SJCRH30 (cell line): Measurements from ENCODE around the gene LCP2. TPM values are rescaled to one million over a fixed set of nuclear protein-coding genes. Genes with fewer than 3 reads are reported as not detected.
"Not testable (repeated sequence)": the region's sequence is repeated elsewhere in the genome, so short reads cannot be mapped to it uniquely, and the experiment has no call there.

ENCODE experiments used
- DNase-seq, 2 experiments: peaks; one replicate each; pipeline ENCODE4 v3.0.0-alpha.2; 2015 to 2020
- H3K27ac ChIP-seq: fragments of 250-450 bp; sonication (Bioruptor Pico); 2 replicates; pipeline ENCODE4 v1.5.1; 2020; ENCODE audit warnings: mild to moderate bottlenecking, moderate library complexity
- H3K27me3 ChIP-seq: fragments of 250-450 bp; sonication (Bioruptor Pico); 2 replicates; pipeline ENCODE4 v1.5.1; 2020; ENCODE audit warnings: mild to moderate bottlenecking, moderate library complexity
- H3K36me3 ChIP-seq: fragments of 250-450 bp; sonication (Bioruptor Pico); 2 replicates; pipeline ENCODE4 v1.5.1; 2020; ENCODE audit warnings: mild to moderate bottlenecking, moderate library complexity
- H3K4me1 ChIP-seq: fragments of 250-450 bp; sonication (Bioruptor Pico); 2 replicates; pipeline ENCODE4 v1.5.1; 2020; ENCODE audit warnings: mild to moderate bottlenecking, moderate library complexity
- H3K4me3 ChIP-seq: fragments of 250-450 bp; sonication (Bioruptor Pico); 2 replicates; pipeline ENCODE4 v1.5.1; 2020; ENCODE audit warnings: mild to moderate bottlenecking, moderate library complexity
- H3K9me3 ChIP-seq: fragments of 250-450 bp; sonication (Bioruptor Pico); replicated peaks from 2 replicates; pipeline ENCODE4 v1.5.1; 2020; ENCODE audit warnings: mild to moderate bottlenecking, moderate library complexity
- total RNA-seq: library from RNA; depleted of rRNA; stranded (reverse); fragments of >200 nt; shearing (Covaris generic); gene quantifications from 2 replicates; pipeline ENCODE4 v1.2.3, GENCODE V29; 2014

The LCP2 gene
- total RNA-seq, 1 experiment from 2014 or later, result not detected

- no peaks in the 10 kb centered on the region for H3K9me3 ChIP-seq
- no peaks in the 10 kb centered on the region for H3K4me1 ChIP-seq
- H3K27ac ChIP-seq, result no peak overlapping the region
- no peaks in the 10 kb centered on the region for H3K36me3 ChIP-seq
- H3K4me3 ChIP-seq, result no peak overlapping the region
- H3K27me3 ChIP-seq, result no peaks in the 10 kb centered on the region; the same call in 1 of the 2 replicates
- no peak for DNase-seq
Observed at GRCh38 chr5:170246126-170246870, 51.3 kb downstream of the LCP2 start.

DNA sequence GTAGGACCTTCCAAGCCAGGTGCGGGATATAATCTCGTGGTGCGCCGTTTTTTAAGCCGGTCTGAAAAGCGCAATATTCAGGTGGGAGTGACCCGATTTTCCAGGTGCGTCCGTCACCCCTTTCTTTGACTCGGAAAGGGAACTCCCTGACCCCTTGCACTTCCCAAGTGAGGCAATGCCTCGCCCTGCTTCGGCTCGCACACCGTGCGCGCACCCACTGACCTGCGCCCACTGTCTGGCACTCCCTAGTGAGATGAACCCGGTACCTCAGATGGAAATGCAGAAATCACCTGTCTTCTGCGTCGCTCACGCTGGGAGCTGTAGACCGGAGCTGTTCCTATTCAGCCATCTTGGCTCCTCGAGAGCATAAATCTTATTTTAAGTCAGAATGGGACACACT is 52.1 kb downstream of the LCP2 start:
- not testable (repeated sequence) for H3K36me3 ChIP-seq, H3K4me1 ChIP-seq, H3K9me3 ChIP-seq, H3K27me3 ChIP-seq, H3K4me3 ChIP-seq, H3K27ac ChIP-seq, DNase-seq

DNA sequence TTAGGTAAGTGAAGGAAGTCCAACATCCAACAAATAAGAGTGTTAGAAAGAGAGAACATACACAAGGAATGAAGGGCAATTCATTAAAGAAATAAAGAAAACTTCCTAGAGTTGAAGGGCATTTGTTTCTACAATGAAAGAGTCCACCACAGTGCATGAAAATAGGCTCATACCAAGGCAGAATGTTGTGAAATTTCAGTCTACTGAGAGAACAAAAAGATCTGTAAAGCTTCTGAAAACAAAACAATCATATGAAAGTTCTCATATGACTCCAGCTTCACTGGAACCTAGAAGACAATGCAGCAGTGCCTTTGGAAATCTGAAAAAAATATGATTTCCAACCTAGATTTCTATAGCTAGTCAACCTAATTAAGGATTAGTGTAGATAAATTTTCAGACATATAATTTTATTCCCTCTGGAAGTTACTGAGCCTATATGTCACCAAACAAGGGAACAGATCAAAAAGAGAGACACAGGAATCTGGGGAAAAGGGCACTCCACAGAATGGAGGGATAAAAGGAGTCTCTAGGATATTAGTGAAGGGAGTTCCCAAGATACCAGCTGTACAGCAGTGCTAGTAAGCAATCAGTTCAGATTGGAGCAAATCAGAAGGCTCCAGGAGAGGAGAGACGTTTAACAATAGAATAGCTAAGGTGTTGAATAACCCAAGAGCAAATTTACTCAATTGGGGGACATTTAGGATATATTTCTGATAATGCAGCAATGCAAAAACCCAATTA is 59.0 kb downstream of the LCP2 start:
- Histone ChIP-seq H3K27ac (no peak overlapping the region), H3K4me3 (no peak overlapping the region), H3K9me3 (no peaks in the 10 kb centered on the region), H3K36me3 (no peaks in the 10 kb centered on the region), H3K27me3 (no peaks in the 10 kb centered on the region; the same call in none of the 2 replicates), H3K4me1 (no peaks in the 10 kb centered on the region)
- DNase-seq, result no peak

- no peaks in the 10 kb centered on the region for H3K36me3 ChIP-seq
- no peaks in the 10 kb centered on the region for H3K4me1 ChIP-seq
- DNase-seq, result no peak
- H3K27ac ChIP-seq, result no peak overlapping the region
- no peaks in the 10 kb centered on the region; the same call in none of the 2 replicates for H3K27me3 ChIP-seq
- no peak overlapping the region for H3K4me3 ChIP-seq
- no peaks in the 10 kb centered on the region for H3K9me3 ChIP-seq
Observed at GRCh38 chr5:170235876-170236864, 61.4 kb downstream of the LCP2 start.

- Histone ChIP-seq H3K4me3 (no peak overlapping the region), H3K27ac (no peak overlapping the region), H3K27me3 (no peaks in the 10 kb centered on the region; the same call in none of the 2 replicates), H3K9me3 (no peaks in the 10 kb centered on the region), H3K36me3 (no peaks in the 10 kb centered on the region), H3K4me1 (no peaks in the 10 kb centered on the region)
- DNase-seq, result no peak
Observed at GRCh38 chr5:170233358-170233892, 64.2 kb downstream of the LCP2 start.

DNA sequence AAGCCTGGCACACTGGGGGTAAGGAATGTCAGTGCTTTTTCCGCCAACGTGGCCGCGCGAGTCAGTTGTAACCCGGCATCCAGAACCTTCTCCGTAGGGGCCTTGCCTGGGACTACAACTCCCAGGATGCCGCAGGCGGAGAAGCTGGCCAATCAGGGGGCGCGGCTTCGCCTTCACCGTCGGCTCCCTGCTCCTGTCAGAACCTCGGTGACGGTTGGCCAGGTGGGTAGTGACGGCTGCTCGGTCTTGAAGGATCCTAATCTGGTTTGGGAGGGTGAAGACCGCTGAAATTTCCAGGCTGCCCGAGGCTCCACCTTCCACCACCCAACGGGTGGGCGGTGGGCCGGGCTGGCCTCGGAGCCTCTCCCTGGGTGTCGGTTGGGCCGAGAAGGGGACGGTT is 64.8 kb downstream of the LCP2 start, which contains the start of gene C5orf58:
TSS of gene C5orf58 (plus strand) at position 200 of the 400 bp plus-strand sequence. CDS start 1,992 bp downstream, outside the sequence.
- Histone ChIP-seq H3K27ac (no peak within 1 kb of the TSS), H3K27me3 (no peaks in the 10 kb centered on the region; the same call in none of the 2 replicates), H3K4me3 (no peak within 1 kb of the TSS), H3K36me3 (no peaks in the 10 kb centered on the region), H3K9me3 (no peaks in the 10 kb centered on the region), H3K4me1 (no peaks in the 10 kb centered on the region)
- no peak for DNase-seq

DNA sequence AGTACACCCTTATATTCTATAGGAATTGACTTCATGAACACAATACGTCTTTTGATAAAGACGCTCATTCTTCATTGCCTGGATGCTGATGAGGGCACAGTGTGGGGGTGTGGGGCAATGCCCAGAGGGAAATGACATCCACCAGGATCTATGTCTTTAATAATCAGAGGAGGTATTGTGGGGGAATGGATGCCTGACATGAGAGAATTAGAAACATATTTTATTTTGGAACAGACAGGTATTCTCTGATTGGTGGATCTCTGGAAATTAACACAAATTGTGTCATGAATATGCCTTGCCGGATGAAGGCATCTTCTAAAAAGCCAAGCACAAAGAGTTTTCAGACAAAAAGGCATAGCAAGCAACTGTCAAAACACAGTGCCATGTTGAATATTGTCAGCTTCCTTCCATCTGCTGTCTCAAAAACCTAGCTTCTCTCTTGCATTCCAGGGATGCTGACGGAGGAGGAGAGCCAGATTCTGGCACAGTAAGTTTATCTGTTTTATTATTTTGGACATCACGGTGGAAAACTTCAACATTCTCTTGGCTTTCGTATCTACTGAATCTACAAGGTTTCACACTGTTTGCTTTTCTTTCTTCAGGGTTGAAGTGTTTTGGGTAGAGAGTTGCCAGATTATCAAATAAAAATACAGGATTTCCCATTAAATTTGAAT is 68.7 kb downstream of the LCP2 start:
- DNase-seq, result no peak
- Histone ChIP-seq H3K36me3 (no peaks in the 10 kb centered on the region), H3K9me3 (no peaks in the 10 kb centered on the region), H3K27ac (no peak overlapping the region), H3K27me3 (peaks cover 5% of the 10 kb centered on the region), H3K4me3 (no peak overlapping the region), H3K4me1 (no peaks in the 10 kb centered on the region)

DNA sequence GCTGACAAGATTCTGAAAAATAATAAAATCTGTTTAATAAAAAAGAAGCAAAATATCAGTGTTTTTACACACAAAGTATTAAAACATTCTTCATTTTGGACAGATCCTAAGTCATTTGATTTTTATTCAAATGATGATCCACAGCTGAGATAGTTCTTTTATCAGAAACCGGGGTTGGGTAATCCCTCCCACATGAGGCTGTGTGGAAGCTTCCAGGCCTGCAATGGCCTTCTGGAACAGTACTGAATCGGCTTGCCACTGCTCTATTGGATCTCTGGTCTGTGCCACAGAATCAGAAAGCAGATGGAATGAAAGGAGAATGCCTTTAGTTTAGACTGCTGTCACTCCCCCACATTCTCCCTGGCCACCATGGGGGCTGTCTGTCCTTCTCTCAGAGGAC is 70.9 kb downstream of the LCP2 start:
- H3K9me3 ChIP-seq, result no peaks in the 10 kb centered on the region
- no peak overlapping the region for H3K4me3 ChIP-seq
- DNase-seq, result no peak
- H3K27me3 ChIP-seq, result peaks cover 5% of the 10 kb centered on the region
- H3K4me1 ChIP-seq, result no peaks in the 10 kb centered on the region
- no peak overlapping the region for H3K27ac ChIP-seq
- no peaks in the 10 kb centered on the region for H3K36me3 ChIP-seq

GRCh38 chr5:170226129-170226615 is 71.4 kb downstream of the LCP2 start:
- Histone ChIP-seq H3K27ac (no peak overlapping the region), H3K9me3 (no peaks in the 10 kb centered on the region), H3K4me3 (no peak overlapping the region)

DNA sequence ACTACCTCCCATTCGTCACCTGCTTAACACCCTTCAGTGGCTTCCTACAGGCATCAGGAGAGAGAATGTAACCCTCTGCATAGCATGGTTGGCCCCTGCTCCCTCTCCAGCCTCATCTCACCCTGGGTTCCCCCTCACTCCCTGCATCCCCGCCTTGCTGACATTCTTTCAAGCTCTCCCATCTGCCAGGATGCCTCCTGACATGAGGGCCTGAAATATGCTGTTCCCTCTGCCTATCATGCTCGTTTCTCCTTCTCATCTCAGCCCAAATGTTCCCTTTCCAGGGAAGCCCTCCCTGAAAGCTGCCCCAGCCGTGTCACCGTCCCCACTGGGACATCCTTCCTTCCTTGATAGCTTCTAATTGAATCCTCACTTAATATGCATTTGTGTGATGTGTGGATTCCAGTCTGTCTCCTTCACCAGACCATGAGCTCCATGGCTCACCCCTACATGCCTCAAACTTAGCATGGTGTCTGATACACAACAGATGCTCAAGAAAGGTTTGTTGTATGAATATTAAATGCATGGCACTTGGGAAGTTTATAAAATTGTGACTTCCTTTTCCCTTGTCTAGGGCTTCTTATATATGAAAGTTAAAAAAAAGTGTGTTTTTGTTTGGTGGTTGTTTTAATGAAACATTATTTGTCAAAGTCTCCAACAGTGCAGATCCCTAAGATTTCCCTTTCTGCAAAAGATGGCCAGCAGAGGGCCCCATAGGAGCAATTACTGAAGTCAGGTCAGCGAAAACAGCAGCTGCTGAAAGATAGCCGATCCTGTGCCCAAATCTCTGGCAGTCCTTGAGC is 72.0 kb downstream of the LCP2 start:
- Histone ChIP-seq H3K36me3 (no peaks in the 10 kb centered on the region), H3K27ac (no peak overlapping the region), H3K4me3 (no peak overlapping the region), H3K9me3 (no peaks in the 10 kb centered on the region), H3K27me3 (peaks cover 5% of the 10 kb centered on the region), H3K4me1 (no peaks in the 10 kb centered on the region)
- DNase-seq, result peak; percentile 57 to 75

More at GRCh38 chr5:170226129-170226615, 71.4 kb downstream of the LCP2 start:
- DNase-seq, result no peak
- Histone ChIP-seq H3K4me1 (no peaks in the 10 kb centered on the region), H3K27me3 (peaks cover 5% of the 10 kb centered on the region), H3K36me3 (no peaks in the 10 kb centered on the region)

- H3K27me3 ChIP-seq, result peaks cover 5% of the 10 kb centered on the region; the same call in 1 of the 2 replicates
- no peak overlapping the region for H3K4me3 ChIP-seq
- no peak for DNase-seq
- no peaks in the 10 kb centered on the region for H3K4me1 ChIP-seq
- no peaks in the 10 kb centered on the region for H3K36me3 ChIP-seq
- no peak overlapping the region for H3K27ac ChIP-seq
- H3K9me3 ChIP-seq, result no peaks in the 10 kb centered on the region
Observed at GRCh38 chr5:170223906-170224305, 73.7 kb downstream of the LCP2 start.

DNA sequence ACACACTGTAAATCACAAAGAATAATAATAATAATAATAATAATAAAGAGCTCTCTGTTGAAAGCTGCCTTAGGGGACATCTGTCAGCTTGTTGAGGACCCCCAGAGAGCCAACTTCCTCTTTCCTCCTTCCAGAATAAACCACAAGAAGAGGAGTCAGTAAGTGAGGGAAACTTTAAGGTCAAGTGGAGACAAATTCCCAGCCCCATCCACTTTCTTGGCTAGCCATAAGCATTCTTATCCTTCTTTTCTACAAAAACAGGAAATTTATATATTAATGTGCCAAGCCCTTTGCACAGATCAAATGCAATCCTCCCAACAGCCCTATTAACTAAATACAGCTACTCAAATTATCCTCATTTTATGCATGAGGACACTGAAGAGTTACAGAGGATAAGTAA is 74.2 kb downstream of the LCP2 start:
- Histone ChIP-seq H3K4me1 (no peaks in the 10 kb centered on the region), H3K36me3 (no peaks in the 10 kb centered on the region), H3K9me3 (no peaks in the 10 kb centered on the region), H3K27me3 (peaks cover 5% of the 10 kb centered on the region; the same call in 1 of the 2 replicates), H3K27ac (no peak overlapping the region), H3K4me3 (no peak overlapping the region)
- DNase-seq, result no peak

- Histone ChIP-seq H3K4me1 (no peaks in the 10 kb centered on the region), H3K27ac (no peak overlapping the region), H3K36me3 (no peaks in the 10 kb centered on the region), H3K4me3 (no peak overlapping the region), H3K27me3 (peaks cover 2% of the 10 kb centered on the region; the same call in 1 of the 2 replicates), H3K9me3 (no peaks in the 10 kb centered on the region)
- DNase-seq, result no peak
Observed at GRCh38 chr5:170221327-170221741, 76.2 kb downstream of the LCP2 start.
